ENCODE data around the gene OR1L1.

The OR1L1 gene, protein sequence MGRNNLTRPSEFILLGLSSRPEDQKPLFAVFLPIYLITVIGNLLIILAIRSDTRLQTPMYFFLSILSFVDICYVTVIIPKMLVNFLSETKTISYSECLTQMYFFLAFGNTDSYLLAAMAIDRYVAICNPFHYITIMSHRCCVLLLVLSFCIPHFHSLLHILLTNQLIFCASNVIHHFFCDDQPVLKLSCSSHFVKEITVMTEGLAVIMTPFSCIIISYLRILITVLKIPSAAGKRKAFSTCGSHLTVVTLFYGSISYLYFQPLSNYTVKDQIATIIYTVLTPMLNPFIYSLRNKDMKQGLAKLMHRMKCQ

DNA sequence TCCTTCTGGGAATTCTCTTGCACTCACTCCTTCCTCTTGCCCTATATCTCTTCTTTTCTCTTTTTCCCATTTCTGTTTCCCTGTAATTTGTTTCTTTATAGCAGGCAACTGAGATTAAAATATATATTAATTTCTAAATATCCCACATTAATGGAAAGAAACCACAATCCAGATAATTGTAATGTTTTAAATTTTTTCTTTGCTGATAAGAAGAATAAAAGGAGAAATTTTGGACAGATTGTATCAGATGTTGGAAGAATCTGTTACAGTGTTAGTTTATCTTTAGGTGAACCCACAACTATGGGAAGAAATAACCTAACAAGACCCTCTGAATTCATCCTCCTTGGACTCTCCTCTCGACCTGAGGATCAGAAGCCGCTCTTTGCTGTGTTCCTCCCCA is at the start of gene OR1L1:
Gene OR1L1, plus strand, starts transcription at position 301 of the 400 bp plus-strand sequence. Its CDS starts 0 bp downstream, at position 301.
- no peak within 1 kb of the TSS for H3K27ac Mint-ChIP-seq
- H3K9me3 Mint-ChIP-seq, result peaks cover under 1% of the 10 kb centered on the region
- peaks cover 14% of the 10 kb centered on the region for H3K27me3 Mint-ChIP-seq
- no peak within 1 kb of the TSS for H3K4me3 Mint-ChIP-seq
- no peaks in the 10 kb centered on the region for H3K36me3 Mint-ChIP-seq (ENCODE audit: low read depth)
- no peaks in the 10 kb centered on the region for H3K4me1 Mint-ChIP-seq (ENCODE audit: low read depth)

DNA sequence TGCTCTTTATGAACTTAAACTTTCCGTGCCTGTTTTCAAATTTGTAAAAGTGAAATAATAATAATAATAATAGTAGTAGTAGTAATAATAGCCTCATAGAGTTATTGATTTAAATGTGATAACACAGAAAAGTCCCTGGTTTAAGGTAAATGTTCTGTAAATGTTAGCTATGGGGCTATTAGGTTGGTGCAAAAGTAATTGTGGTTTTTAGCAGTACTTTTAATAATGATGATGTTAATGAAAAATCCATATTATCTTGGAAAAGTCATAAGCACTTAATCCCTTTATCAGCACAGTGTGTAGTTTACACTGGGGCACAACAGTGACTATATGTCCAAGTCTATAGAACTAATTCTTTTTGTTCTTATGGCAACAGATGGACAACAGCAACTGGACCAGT is 47.2 kb upstream of the OR1L1 start, which contains the start of gene OR1Q1:
Gene OR1Q1, plus strand, starts transcription at position 377 of the 400 bp plus-strand sequence. Its CDS starts 0 bp downstream, at position 377.
- Mint-ChIP-seq H3K36me3 (ENCODE audit: low read depth) (no peaks in the 10 kb centered on the region), H3K4me3 (no peak within 1 kb of the TSS), H3K27me3 (no peaks in the 10 kb centered on the region), H3K27ac (no peak within 1 kb of the TSS), H3K4me1 (ENCODE audit: low read depth) (no peaks in the 10 kb centered on the region), H3K9me3 (peaks cover 4% of the 10 kb centered on the region)

DNA sequence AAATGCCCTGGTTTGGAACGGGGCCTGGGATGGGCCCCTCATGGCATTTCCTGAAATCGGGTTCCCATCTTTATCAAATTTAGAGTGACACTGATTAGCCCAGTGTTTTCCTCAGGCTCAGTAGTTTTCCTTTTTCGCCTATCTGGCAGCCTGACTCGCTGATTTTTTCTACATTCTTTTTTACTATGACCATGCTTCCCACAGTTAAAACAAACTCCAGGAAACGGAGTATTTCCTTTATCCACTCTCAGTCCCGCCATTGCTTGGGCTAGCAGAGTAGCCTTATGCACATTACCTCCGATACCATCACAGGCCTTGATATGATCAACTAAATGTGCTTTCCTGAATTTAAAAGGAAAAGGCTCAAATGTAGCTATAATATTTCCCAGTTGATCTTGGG is 41.5 kb upstream of the OR1L1 start:
- Mint-ChIP-seq H3K4me1 (ENCODE audit: low read depth) (no peaks in the 10 kb centered on the region), H3K27me3 (peaks cover 6% of the 10 kb centered on the region), H3K27ac (no peak overlapping the region), H3K36me3 (ENCODE audit: low read depth) (no peaks in the 10 kb centered on the region), H3K9me3 (peaks cover 4% of the 10 kb centered on the region), H3K4me3 (no peak overlapping the region)

DNA sequence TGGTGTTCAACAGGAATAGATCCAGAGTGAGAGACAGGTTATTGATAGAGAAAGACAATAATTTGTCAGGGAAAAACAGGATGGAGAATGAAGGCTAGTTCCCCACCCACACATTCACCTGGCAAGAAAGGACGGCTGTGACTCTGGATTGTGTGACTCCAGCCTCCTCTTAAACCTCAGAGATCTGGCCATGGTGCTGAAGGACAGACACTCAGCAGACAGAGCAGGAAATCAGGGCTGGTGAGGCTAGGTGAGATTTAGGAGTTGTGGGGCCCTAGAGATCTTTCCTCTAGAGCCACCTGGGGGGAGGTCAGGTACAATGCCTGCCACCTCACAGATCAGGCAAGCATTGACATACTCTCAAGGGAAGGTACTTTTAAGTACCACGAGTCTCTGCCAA is 19.3 kb upstream of the OR1L1 start:
- Mint-ChIP-seq H3K9me3 (peaks cover 8% of the 10 kb centered on the region), H3K36me3 (ENCODE audit: low read depth) (no peaks in the 10 kb centered on the region), H3K4me1 (ENCODE audit: low read depth) (no peaks in the 10 kb centered on the region), H3K4me3 (no peak overlapping the region), H3K27ac (no peak overlapping the region), H3K27me3 (peaks cover 25% of the 10 kb centered on the region)

DNA sequence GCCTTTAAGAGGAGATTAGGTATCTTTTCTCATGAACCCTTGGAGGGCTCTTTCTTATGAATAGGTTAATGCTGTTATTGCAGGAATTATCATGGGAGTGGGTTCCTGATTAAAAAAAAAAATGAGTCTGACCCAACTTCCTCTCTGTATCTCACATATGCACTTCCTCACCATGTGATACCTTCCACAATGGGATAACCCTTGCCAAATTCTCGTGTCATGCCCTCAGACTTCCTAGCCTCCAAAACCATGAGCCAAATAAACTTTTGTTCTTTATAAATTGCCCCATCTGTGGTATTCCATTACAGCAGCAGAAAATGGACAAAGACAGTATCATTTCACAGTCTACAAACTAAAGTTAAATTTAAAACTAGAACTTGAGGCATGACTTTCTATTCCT is 5.1 kb upstream of the OR1L1 start:
- no peaks in the 10 kb centered on the region for H3K36me3 Mint-ChIP-seq (ENCODE audit: low read depth)
- H3K9me3 Mint-ChIP-seq, result no peaks in the 10 kb centered on the region
- H3K4me3 Mint-ChIP-seq, result no peak overlapping the region
- H3K4me1 Mint-ChIP-seq (ENCODE audit: low read depth), result no peaks in the 10 kb centered on the region
- H3K27me3 Mint-ChIP-seq, result peaks cover 3% of the 10 kb centered on the region
- no peak overlapping the region for H3K27ac Mint-ChIP-seq

DNA sequence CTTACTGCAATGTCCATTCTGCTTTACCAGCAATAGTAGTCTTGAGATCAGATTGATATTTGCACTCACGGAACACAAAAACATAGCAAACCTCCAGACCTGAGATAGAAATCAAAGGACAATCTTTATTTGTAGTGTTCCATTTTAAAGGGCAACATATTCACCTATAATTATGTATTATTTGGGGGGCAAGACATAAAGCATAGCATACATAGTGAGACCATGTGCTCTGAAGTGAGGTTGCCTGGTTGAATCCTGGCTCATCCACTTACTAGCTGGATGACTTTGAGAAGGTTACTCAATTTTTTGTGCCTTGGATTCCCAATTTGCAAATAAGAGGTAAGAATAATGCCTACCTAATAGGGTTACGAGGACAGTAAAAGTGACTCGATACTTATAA is 4.0 kb upstream of the OR1L1 start, which contains the start of gene OR1B1:
Gene OR1B1, minus strand, starts transcription at position 101 of the 400 bp plus-strand sequence.
- H3K27me3 Mint-ChIP-seq, result peaks cover 6% of the 10 kb centered on the region
- H3K4me3 Mint-ChIP-seq, result no peak within 1 kb of the TSS

DNA sequence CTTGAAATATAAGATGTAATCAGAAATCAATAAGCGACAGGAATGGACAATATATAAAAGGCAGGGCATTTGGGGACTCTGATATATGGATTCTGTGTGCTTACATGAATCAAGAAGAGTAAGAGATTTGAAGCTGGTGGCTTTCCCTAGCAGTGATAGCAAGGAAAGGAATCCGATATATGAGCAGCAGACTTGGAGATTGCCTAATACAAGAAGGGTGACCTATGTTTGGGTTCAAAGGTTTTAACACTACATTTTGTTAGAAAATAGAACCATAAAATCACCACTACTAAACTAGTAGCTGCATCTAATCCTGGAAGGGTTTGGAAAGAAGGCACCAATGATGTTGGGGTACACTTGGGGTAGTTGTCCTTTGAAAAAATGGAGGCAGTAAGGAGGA is 11.0 kb downstream of the OR1L1 start:
- no peaks in the 10 kb centered on the region for H3K4me1 Mint-ChIP-seq (ENCODE audit: low read depth)
- H3K36me3 Mint-ChIP-seq (ENCODE audit: low read depth), result no peaks in the 10 kb centered on the region
- no peak overlapping the region for H3K4me3 Mint-ChIP-seq
- peaks cover 22% of the 10 kb centered on the region for H3K9me3 Mint-ChIP-seq
- H3K27me3 Mint-ChIP-seq, result peaks cover 18% of the 10 kb centered on the region
- H3K27ac Mint-ChIP-seq, result no peak overlapping the region

More for the DNA sequence above, 4.0 kb upstream of the OR1L1 start, which contains the start of gene OR1B1:
- H3K27ac Mint-ChIP-seq, result no peak within 1 kb of the TSS
- no peaks in the 10 kb centered on the region for H3K36me3 Mint-ChIP-seq (ENCODE audit: low read depth)
- no peaks in the 10 kb centered on the region for H3K4me1 Mint-ChIP-seq (ENCODE audit: low read depth)
- no peaks in the 10 kb centered on the region for H3K9me3 Mint-ChIP-seq

DNA sequence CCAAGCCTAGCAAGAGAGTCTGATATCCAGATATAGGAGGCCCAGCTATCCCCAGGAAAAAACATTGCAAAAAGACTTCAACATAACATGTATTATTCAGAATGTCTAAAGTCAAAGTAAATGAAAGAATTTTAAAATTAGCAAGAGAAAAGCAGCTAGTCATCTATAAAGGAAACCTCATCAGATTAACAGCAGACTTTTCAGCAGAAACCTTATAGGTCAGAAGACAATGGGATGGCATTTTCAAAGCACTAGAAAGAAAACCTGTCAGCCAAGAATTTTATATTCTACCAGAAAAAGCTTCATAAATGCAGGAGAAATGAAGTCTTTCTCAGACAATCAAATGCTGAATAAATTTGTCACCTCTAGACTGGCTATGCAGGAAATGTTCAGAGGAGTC is 23.3 kb downstream of the OR1L1 start:
- H3K4me3 Mint-ChIP-seq, result no peak overlapping the region
- H3K4me1 Mint-ChIP-seq (ENCODE audit: low read depth), result no peaks in the 10 kb centered on the region
- H3K27ac Mint-ChIP-seq, result no peak overlapping the region
- peaks cover 28% of the 10 kb centered on the region for H3K9me3 Mint-ChIP-seq
- no peaks in the 10 kb centered on the region for H3K27me3 Mint-ChIP-seq
- H3K36me3 Mint-ChIP-seq (ENCODE audit: low read depth), result no peaks in the 10 kb centered on the region

DNA sequence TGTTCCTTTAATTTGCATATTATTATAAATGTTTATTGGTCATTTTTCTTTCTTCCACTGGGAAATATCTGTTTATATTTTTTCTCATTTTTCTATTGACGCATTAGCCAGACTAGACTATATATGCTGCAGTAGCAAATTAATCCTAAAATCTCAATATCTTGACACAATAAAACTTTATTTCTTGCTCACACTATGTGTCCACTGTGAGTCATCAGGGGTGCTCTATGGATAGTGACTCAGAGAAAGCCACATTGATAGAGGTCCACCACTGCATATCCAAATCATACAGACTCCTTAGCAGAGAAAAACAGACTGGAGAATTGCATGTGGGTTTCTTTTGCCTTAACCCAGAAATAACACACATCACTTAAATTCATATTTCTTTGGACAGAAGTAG is 34.2 kb downstream of the OR1L1 start:
- H3K4me3 Mint-ChIP-seq, result no peak overlapping the region
- no peak overlapping the region for H3K27ac Mint-ChIP-seq

More for the DNA sequence above, 34.2 kb downstream of the OR1L1 start:
- Mint-ChIP-seq H3K4me1 (ENCODE audit: low read depth) (no peaks in the 10 kb centered on the region), H3K27me3 (peaks cover 2% of the 10 kb centered on the region), H3K36me3 (ENCODE audit: low read depth) (peaks cover 7% of the 10 kb centered on the region), H3K9me3 (peaks cover 18% of the 10 kb centered on the region)

All from stimulated activated naive CD8-positive, alpha-beta T cell treated with anti-CD3 and anti-CD28 coated beads, Interleukin-15, Interleukin-2, amounts not matched to agents 100 ng/mL and 50 ng/mL, for 24 hours (primary cell).